ENCODE data around the gene KDM4B.
A peak's percentile ranks its signal among the peaks of the same experiment; 100 is the strongest.

KDM4B gene

DNA sequence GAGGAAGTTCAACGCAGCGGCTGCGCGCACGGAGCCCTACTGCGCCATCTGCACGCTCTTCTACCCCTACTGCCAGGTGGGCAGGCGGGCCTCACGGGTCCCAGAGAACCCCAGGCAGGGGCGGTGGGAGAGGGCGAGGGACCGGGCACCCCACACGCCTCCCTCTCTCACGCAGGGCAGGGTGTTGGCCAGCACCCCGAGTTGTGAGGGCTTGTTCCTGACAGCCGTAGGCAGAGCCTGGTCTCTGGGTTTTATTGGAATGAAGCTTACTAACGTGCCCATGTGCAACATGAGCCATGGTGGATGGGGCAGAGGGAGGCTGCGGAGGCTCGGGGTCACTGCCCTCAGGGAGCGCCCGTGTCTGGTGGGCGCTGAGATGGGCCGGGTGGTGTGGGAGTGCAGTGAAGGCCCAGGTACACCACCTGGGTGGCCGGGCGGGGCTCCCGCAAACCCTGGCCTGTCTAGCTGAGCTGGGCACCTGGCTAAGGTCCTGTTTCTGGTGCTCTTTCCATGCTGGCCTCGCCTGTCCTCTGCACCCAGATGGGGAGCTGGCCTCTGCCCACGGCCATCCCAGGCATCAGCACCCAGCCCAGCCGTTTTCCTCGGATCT, 165.2 kb downstream of the KDM4B start:
- TF ChIP-seq, protein P1, sequence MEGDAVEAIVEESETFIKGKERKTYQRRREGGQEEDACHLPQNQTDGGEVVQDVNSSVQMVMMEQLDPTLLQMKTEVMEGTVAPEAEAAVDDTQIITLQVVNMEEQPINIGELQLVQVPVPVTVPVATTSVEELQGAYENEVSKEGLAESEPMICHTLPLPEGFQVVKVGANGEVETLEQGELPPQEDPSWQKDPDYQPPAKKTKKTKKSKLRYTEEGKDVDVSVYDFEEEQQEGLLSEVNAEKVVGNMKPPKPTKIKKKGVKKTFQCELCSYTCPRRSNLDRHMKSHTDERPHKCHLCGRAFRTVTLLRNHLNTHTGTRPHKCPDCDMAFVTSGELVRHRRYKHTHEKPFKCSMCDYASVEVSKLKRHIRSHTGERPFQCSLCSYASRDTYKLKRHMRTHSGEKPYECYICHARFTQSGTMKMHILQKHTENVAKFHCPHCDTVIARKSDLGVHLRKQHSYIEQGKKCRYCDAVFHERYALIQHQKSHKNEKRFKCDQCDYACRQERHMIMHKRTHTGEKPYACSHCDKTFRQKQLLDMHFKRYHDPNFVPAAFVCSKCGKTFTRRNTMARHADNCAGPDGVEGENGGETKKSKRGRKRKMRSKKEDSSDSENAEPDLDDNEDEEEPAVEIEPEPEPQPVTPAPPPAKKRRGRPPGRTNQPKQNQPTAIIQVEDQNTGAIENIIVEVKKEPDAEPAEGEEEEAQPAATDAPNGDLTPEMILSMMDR (IDR thresholded peaks at IDR 0.05; ENCODE audit: low read depth, low read length), result no peak
- Histone ChIP-seq H3K4me1 (peaks cover 15% of the 10 kb centered on the region), H3K9me3 (no peaks in the 10 kb centered on the region), H3K4me3 (ENCODE audit: low read depth, low read length) (no peak overlapping the region), H3K36me3 (peaks cover 49% of the 10 kb centered on the region), H3K27me3 (no peaks in the 10 kb centered on the region)
- no peak for DNase-seq

DNA sequence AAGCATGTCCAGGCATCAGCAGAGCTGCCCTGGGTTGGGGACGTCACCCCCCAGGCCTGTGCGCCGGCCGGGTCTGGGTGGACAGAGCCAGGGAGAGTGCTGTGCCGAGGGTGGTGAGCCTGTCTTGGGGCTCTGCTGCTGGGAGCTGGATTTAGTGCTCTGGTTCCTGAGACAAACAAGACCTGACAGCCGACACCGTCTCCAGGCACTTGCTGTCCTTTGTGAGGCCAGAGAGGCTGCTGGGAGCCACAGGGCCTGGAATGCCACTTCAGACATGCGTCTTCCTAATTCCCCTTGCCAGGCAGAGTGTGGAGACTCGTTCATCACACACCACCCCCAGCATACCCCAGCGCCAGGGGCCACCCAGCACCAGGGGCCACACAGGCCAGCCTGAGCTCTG, 165.8 kb downstream of the KDM4B start:
- TF ChIP-seq, protein P1 (IDR thresholded peaks at IDR 0.05; ENCODE audit: low read depth, low read length), result no peak
- Histone ChIP-seq H3K4me3 (ENCODE audit: low read depth, low read length) (no peak overlapping the region), H3K36me3 (peaks cover 52% of the 10 kb centered on the region), H3K9me3 (no peaks in the 10 kb centered on the region), H3K4me1 (peaks cover 15% of the 10 kb centered on the region), H3K27me3 (no peaks in the 10 kb centered on the region)
- DNase-seq, result no peak

DNA sequence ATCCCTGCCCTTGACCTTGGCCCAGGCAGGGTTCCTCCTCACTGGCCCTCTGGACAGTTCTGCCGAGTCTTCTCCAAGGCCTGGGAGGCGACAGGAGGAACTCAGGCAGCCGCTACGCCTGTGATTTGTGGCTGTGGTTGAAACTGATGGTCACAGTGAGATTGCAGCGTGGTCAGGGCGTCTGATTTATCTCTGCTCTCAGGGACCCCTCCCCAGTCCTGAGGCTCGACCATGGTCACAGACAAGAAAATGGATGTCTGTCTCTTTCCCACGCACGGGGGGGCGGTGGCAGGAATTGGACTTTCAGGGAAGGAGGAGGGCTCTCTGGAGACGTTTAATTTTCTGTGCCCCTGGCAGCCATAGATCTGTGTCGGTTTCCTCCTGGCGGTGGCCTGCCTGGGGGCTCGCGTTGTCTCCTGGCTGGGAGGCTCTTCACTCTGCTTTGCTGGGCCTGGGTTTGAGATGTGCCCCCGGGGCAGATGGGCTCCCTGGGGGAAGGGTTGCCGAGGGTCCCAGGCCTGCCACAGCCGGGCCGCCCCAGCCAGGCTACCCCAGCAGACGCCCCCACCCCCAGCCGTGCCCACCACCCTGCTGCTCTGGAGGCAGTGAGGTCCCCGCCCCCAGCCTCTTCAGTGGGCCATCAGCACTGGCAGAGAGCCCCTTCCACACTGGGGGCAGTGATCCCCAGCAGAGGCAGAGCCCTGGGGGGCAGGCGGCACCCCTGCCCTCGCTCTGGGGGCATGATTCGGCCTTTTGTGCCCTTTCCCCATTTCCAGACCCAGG, 167.4 kb downstream of the KDM4B start:
- no peaks in the 10 kb centered on the region for H3K27me3 ChIP-seq
- no peaks in the 10 kb centered on the region for H3K9me3 ChIP-seq
- DNase-seq, result peak; percentile 54
- peaks cover 48% of the 10 kb centered on the region for H3K36me3 ChIP-seq
- no peak overlapping the region for H3K4me3 ChIP-seq (ENCODE audit: low read depth, low read length)
- H3K4me1 ChIP-seq, result peaks cover 21% of the 10 kb centered on the region
- TF ChIP-seq, protein P1 (IDR thresholded peaks at IDR 0.05; ENCODE audit: low read depth, low read length), result no peak

DNA sequence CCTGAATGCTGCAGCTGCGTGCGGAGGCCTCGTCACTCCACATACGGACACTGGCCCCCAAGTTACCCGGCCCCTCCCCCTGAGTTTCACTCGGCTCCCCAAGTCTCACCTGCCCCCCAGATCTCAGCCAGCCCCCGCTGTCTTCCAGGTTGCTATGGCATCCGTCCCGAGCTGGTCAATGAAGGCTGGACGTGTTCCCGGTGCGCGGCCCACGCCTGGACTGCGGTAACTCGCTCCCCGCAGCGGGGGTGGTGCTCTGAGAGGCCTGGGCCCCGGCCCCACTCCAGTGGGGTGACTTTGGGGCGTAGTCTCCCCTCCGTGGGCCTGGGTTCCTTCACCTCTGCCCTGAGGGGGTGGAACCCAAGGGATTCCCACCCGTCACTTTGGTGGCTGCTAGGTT, 168.2 kb downstream of the KDM4B start:
- Histone ChIP-seq H3K4me1 (peaks cover 26% of the 10 kb centered on the region), H3K36me3 (peaks cover 50% of the 10 kb centered on the region), H3K4me3 (ENCODE audit: low read depth, low read length) (no peak overlapping the region), H3K9me3 (no peaks in the 10 kb centered on the region), H3K27me3 (no peaks in the 10 kb centered on the region)
- no peak for DNase-seq
- TF ChIP-seq, protein P1 (IDR thresholded peaks at IDR 0.05; ENCODE audit: low read depth, low read length), result no peak

DNA sequence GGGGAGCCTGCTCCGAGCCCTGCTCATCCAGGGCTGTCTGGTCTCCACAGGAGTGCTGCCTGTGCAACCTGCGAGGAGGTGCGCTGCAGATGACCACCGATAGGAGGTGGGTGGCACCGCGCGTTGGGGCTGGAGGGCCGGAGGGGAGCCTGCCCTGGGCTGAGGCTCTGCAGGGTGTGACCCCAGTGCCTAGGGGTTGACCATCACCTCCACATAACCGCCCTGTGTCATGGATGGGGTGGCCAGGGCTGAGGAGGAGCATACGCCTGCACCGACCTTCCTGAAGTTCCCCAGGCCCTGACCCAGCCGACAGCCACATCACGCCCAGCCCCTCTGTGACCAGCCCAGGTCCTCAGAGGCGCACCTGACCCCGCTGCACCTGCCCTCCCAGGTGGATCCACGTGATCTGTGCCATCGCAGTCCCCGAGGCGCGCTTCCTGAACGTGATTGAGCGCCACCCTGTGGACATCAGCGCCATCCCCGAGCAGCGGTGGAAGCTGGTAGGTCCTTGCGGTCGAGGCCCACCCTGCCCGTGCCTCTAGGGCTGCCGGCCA, 168.7 kb downstream of the KDM4B start:
- Histone ChIP-seq H3K27me3 (no peaks in the 10 kb centered on the region), H3K9me3 (no peaks in the 10 kb centered on the region), H3K4me3 (ENCODE audit: low read depth, low read length) (no peak overlapping the region), H3K4me1 (peaks cover 31% of the 10 kb centered on the region), H3K36me3 (peaks cover 55% of the 10 kb centered on the region)
- TF ChIP-seq, protein P1 (IDR thresholded peaks at IDR 0.05; ENCODE audit: low read depth, low read length), result peak; percentile 36
- DNase-seq, result no peak

Data from BE2C (cell line).